Nephron progenitor cell (in vitro differentiated cells): Measurements from ENCODE around the gene LCAT.
"Not testable (repeated sequence)": the region's sequence is repeated elsewhere in the genome, so short reads cannot be mapped to it uniquely, and the experiment has no call there.

Source experiments
- DNase-seq: peaks from one replicate; pipeline ENCODE4 v3.0.0; 2021
- H3K27ac Mint-ChIP-seq: 2 replicates; pipeline ENCODE4 v1.8.0; 2021; ENCODE audit warnings: mild to moderate bottlenecking, moderate library complexity, mixed read lengths
- H3K27me3 Mint-ChIP-seq: 2 replicates; pipeline ENCODE4 v1.8.0; 2021; ENCODE audit warnings: mild to moderate bottlenecking, low read depth, mixed read lengths; ENCODE audit not compliant: poor library complexity
- H3K36me3 Mint-ChIP-seq: 2 replicates; pipeline ENCODE4 v1.8.0; 2021; ENCODE audit warnings: low read depth, mixed read lengths
- H3K4me1 Mint-ChIP-seq: 2 replicates; pipeline ENCODE4 v1.8.0; 2021; ENCODE audit warnings: mixed read lengths
- H3K4me3 Mint-ChIP-seq: 2 replicates; pipeline ENCODE4 v1.8.0; 2021; ENCODE audit warnings: mild to moderate bottlenecking, moderate library complexity, mixed read lengths
- H3K9me3 Mint-ChIP-seq: 2 replicates; pipeline ENCODE4 v1.8.0; 2021; ENCODE audit warnings: mild to moderate bottlenecking, moderate library complexity, mixed read lengths
- CTCF ChIP-seq: fragments of 200-600 bp; sonication (generic); IDR thresholded peaks from 2 replicates; pipeline ENCODE4 v1.5.0; 2021; ENCODE audit warnings: antibody characterized with exemption

The LCAT gene

GRCh38 chr16:67977469-67978227 lies 33.7 kb upstream of the LCAT start:
- Mint-ChIP-seq H3K27me3 (peaks cover 37% of the 10 kb centered on the region), H3K9me3 (peaks cover 3% of the 10 kb centered on the region), H3K4me1 (peaks cover 12% of the 10 kb centered on the region), H3K27ac (no peak overlapping the region), H3K4me3 (no peak overlapping the region), H3K36me3 (no peaks in the 10 kb centered on the region)
- DNase-seq: no peak
- no peak for TF ChIP-seq CTCF

GRCh38 chr16:67977005-67977404 lies 33.1 kb upstream of the LCAT start:
- no peaks in the 10 kb centered on the region for H3K36me3 Mint-ChIP-seq

GRCh38 chr16:67976205-67976604 lies 32.3 kb upstream of the LCAT start:
- H3K4me3 Mint-ChIP-seq: no peak overlapping the region
- no peaks in the 10 kb centered on the region for H3K36me3 Mint-ChIP-seq
- DNase-seq: no peak
- no peak for TF ChIP-seq CTCF
- H3K27me3 Mint-ChIP-seq: peaks cover 39% of the 10 kb centered on the region
- peaks cover 13% of the 10 kb centered on the region for H3K4me1 Mint-ChIP-seq
- no peaks in the 10 kb centered on the region for H3K9me3 Mint-ChIP-seq
- H3K27ac Mint-ChIP-seq: no peak overlapping the region

More at GRCh38 chr16:67977005-67977404, 33.1 kb upstream of the LCAT start:
- H3K27ac Mint-ChIP-seq: no peak overlapping the region
- no peak overlapping the region for H3K4me3 Mint-ChIP-seq
- peaks cover 34% of the 10 kb centered on the region for H3K27me3 Mint-ChIP-seq
- DNase-seq: no peak
- no peaks in the 10 kb centered on the region for H3K9me3 Mint-ChIP-seq
- H3K4me1 Mint-ChIP-seq: peaks cover 10% of the 10 kb centered on the region
- no peak for TF ChIP-seq CTCF

- Mint-ChIP-seq H3K4me3 (peak overlapping the region; percentile 25), H3K36me3 (no peaks in the 10 kb centered on the region), H3K4me1 (peaks cover 20% of the 10 kb centered on the region), H3K9me3 (no peaks in the 10 kb centered on the region), H3K27me3 (peaks cover 44% of the 10 kb centered on the region), H3K27ac (no peak overlapping the region)
- no peak for DNase-seq
- TF ChIP-seq CTCF: no peak
These were observed 31.6 kb upstream of the LCAT start for GRCh38 chr16:67975321-67976105.

GRCh38 chr16:67972285-67972684 lies 28.4 kb upstream of the LCAT start:
- not testable (repeated sequence) for H3K27ac Mint-ChIP-seq, H3K4me3 Mint-ChIP-seq, H3K9me3 Mint-ChIP-seq, H3K36me3 Mint-ChIP-seq, DNase-seq
- Mint-ChIP-seq H3K4me1 (peaks cover 38% of the 10 kb centered on the region), H3K27me3 (peaks cover 32% of the 10 kb centered on the region)

- Mint-ChIP-seq H3K27me3 (peaks cover 25% of the 10 kb centered on the region), H3K4me1 (peaks cover 48% of the 10 kb centered on the region), H3K36me3 (no peaks in the 10 kb centered on the region), H3K9me3 (no peaks in the 10 kb centered on the region), H3K4me3 (peak overlapping the region; percentile 26), H3K27ac (peak overlapping the region; percentile 74)
- no peak for TF ChIP-seq CTCF
- DNase-seq: no peak
These were observed 27.2 kb upstream of the LCAT start for GRCh38 chr16:67971111-67971510.
